NCI-H2227 treated with DMSO at 0.1 percent for 48 hours (cell line): Measurements from ENCODE around the gene MMAA.
"Not testable (repeated sequence)": the region's sequence is repeated elsewhere in the genome, so short reads cannot be mapped to it uniquely, and the experiment has no call there.

Experiments
- DNase-seq: peaks from one replicate; lab custom pipeline; 2025; lab: John Stamatoyannopoulos, UW

MMAA gene

GRCh38 chr4:145635117-145635516 lies 15.9 kb downstream of the MMAA start:
- no peak for DNase-seq

- DNase-seq, result no peak
Observed at GRCh38 chr4:145635630-145636029, 16.4 kb downstream of the MMAA start.

GRCh38 chr4:145639186-145639698 lies 20.1 kb downstream of the MMAA start:
- DNase-seq, result no peak

GRCh38 chr4:145640236-145640635 lies 21.1 kb downstream of the MMAA start:
- not testable (repeated sequence) for DNase-seq

- DNase-seq, result no peak
Observed at GRCh38 chr4:145643295-145643694, 24.1 kb downstream of the MMAA start.

GRCh38 chr4:145644699-145645098 lies 25.5 kb downstream of the MMAA start:
- no peak for DNase-seq

- DNase-seq, result no peak
Observed at GRCh38 chr4:145656156-145656555, 37.0 kb downstream of the MMAA start.

- no peak for DNase-seq
Observed at GRCh38 chr4:145660064-145660463, 40.9 kb downstream of the MMAA start.

GRCh38 chr4:145663194-145663593 lies 44.0 kb downstream of the MMAA start:
- DNase-seq, result no peak

- DNase-seq, result no peak
Observed at GRCh38 chr4:145665773-145666172, 46.6 kb downstream of the MMAA start.

GRCh38 chr4:145670422-145670821 lies 51.2 kb downstream of the MMAA start:
- no peak for DNase-seq

- DNase-seq, result no peak
Observed at GRCh38 chr4:145679520-145679919, 60.3 kb downstream of the MMAA start.

GRCh38 chr4:145679991-145680455 lies 60.8 kb downstream of the MMAA start, which contains the start of gene C4orf51:
TSS of gene C4orf51 (plus strand) at chr4:145680146. CDS start at chr4:145680204, 58 bp downstream.
- DNase-seq, result no peak

GRCh38 chr4:145680902-145681301 lies 61.7 kb downstream of the MMAA start:
- no peak for DNase-seq

- DNase-seq, result no peak
Observed at GRCh38 chr4:145681518-145681917, 62.3 kb downstream of the MMAA start.

- no peak for DNase-seq
Observed at GRCh38 chr4:145681956-145682355, 62.8 kb downstream of the MMAA start.

GRCh38 chr4:145686991-145687390 lies 67.8 kb downstream of the MMAA start:
- DNase-seq, result no peak

- DNase-seq, result no peak
Observed at GRCh38 chr4:145690610-145691009, 71.4 kb downstream of the MMAA start.

- not testable (repeated sequence) for DNase-seq
Observed at GRCh38 chr4:145691416-145691815, 72.2 kb downstream of the MMAA start.

GRCh38 chr4:145694929-145695328 lies 75.7 kb downstream of the MMAA start:
- no peak for DNase-seq

- DNase-seq, result no peak
Observed at GRCh38 chr4:145697332-145697731, 78.1 kb downstream of the MMAA start.

GRCh38 chr4:145698507-145698906 lies 79.3 kb downstream of the MMAA start:
- no peak for DNase-seq

GRCh38 chr4:145703850-145704497 lies 84.8 kb downstream of the MMAA start:
- no peak for DNase-seq

GRCh38 chr4:145709336-145709735 lies 90.2 kb downstream of the MMAA start:
- DNase-seq, result no peak
